Occipital lobe (tissue), 2 donors: ENCODE measurements around the gene VAC14. TPM values are rescaled to one million over a fixed set of nuclear protein-coding genes. Genes with fewer than 3 reads are reported as not detected.

ENCODE experiments used
- DNase-seq: peaks from one replicate; lab custom pipeline; 2025; lab: John Stamatoyannopoulos, UW
- total RNA-seq: library from RNA; depleted of rRNA; stranded (reverse); fragments of >200 nt; gene quantifications from one replicate; pipeline ENCODE4 v1.2.3, GENCODE V29; 2014

Gene VAC14
- total RNA-seq, 1 donor from 2014 or later: 15.9 TPM

DNA sequence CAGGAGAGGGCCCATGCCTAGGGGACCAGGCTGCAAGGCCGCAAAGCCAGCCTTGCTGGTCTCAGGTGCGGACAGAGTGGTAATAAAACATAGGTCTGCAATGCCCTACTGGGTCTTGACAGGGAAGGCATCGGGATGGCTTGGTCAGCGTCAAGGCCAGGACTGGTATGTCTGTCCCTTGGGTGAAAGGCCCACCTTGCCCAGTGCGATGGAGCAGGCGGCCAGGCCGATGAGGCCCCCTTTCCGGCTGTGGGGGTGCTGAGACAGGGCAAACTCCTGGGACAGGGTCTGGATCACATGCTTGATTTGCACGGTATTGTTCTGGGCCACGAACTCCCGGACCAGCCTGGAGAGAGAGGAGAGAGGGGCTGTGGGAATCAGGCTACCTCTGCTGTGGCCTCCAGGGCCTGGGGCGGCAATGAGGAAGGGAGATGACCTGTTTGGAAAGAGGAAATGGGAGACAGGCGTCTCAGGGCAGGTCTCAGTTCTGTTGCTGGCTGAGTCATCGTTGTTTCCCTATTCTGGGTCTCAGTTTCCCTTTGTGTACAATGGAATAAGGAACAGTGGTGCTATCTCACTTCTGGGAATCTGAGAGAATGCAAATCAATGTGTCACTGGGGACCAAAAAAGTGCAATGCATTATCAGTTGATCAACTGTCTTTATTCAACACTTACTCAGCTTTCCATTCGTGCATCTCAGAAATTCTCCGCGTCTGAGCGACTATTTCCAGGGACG, 14.8 kb downstream of the VAC14 start:
- no peak for DNase-seq

DNA sequence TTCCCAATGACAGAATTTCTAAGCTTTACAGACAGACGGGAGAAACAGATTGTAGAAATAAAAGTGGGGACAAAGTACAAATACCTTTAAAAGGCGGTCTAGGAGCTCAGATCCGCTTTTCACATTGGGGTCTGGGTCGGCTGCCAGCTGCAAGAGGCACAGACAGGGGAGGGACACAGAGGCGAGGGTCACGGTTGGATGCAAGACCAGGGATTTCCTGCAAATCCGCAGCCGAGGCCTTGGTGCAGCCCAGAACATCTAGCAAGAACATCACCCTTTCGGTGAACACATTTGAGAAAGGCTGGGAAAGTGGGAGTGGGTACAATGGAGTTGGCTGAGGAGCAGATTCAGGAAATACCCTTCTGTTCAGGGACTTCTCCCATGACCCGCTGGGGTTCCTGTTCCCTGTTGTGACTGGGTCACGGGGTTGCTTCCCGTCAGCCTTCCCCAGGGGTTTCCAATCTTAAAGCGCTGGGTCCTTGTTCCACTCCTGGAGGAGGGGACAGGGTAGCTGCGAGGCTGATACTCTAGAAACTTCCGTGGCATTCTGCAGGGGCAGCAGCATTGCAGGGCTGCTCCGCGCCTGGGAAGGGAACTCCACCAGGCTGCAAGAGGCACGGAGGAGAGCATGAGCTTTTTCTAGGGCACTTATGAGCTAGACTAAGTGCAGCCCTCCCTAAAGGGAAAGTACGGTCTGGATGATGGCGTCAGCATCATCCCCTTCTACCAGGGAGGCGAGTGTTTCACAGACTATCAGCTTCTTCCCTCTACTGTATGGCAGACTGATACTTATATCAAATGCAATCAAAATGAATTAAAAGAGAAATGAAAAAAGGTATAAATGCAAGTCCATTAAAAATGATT, 16.0 kb downstream of the VAC14 start:
- no peak for DNase-seq

DNA sequence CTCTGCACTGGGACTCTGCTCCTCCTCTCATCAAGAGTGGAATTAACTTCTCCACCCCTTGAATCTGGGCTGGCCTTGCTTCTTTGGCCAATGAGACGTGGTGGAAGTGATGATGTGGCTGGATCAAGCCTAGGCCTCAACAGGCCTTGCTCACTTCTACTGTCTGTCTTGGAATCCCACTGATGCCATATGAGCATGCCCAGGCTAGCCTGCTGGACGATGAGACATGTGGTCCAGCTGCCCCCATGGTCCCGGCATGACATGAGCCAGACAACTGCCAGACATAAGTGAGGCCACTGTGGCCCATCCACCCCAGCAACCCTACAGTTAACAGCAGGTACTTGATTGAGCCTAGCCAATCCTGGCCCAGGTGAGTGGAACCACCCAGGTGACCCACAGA, 18.7 kb downstream of the VAC14 start:
- no peak for DNase-seq

DNA sequence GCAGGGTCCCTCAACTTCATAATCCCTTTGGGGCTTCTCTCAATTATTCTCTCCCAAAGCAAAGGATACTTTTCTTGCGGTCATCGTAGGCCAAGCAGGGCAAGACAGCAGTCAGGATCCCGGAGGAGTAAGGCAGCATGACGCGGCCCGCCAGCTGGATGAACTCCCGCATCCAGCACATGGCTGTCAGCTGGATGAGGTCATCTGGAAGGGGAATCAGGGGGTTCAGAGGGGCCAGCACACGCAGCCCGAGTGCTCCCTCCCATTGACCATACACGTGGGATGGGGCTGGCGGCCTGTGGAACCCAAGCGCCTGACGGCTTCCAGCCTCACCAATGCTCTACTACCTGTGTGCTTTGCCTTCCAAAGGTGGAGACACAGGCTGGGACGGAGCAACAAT, 19.2 kb downstream of the VAC14 start:
- DNase-seq: no peak

DNA sequence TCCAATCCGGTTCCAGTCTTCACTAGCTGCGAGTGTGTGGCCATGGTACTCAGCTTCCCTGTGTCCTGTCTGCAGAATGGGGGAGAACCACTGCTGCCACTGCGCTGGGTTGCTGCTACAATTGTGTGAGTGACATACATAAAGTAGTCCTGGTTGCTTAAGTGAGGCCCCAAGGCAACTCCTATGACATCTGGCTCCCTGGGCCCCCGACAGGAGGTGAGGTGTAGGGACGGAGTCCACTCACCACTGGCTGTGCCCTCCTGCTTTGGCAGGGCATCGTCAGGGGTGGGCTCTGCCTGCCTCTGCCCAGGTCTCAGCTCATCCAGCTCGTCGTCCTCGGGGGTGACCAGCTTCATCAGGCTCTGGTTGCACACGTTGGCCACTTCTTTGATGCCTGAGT, 20.4 kb downstream of the VAC14 start:
- no peak for DNase-seq

DNA sequence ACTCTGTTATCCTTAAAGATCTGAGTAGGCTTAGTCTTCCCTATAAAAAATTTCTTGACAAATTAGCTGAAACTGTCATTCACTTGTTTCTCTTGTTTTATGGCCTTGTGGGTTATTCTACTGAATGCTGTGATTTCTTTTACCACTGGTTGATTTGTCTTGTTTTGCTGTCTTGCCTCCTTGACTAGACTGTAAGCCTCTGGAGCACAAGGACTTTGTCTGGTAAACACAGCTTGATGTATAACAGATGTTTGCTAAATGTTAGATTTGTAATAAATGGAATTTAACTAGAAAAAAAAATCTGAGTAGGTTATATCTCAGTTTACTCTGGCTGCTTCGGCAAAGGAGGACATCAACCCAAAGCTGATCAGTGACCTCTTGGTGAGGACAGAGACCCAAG, 21.6 kb downstream of the VAC14 start:
- no peak for DNase-seq

DNA sequence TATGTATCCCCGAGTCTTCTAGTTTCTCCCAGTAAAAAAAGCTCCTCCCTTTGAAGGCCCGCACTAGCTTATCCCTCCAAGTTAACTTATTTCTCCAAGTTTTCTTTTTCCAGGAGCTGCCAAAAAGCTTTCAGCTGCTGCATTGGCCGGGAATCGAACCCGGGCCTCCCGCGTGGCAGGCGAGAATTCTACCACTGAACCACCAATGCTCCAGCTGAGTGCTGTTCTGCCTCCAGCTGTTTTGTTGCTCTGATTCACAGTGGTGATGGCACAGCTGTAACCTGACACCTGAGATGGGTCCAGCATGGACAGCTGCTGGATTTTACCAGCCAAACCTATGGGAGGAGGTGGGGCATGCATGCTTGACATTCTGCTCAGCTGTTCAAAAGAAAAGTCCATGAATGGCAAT, 22.1 kb downstream of the VAC14 start:
- DNase-seq: no peak

DNA sequence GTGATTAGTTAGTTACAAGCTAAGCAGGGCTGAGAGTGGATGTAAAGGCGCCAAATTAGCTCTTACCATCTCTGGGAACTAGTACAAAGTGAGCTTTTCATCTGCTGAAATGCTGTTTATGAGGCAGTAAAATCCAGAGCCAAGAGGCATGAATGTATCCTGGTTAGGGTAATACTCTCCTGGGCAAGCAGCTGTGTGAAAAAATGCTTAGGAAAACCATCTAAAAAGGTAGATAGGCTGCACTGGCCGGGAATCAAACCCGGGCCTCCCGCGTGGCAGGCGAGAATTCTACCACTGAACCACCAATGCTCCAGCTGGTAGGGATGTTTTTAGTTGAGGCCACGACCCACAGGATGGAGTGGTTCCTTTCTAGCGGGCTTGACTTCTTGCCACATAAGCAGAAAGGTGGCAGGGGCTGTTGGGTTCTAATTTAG, 23.0 kb downstream of the VAC14 start:
- no peak for DNase-seq

DNA sequence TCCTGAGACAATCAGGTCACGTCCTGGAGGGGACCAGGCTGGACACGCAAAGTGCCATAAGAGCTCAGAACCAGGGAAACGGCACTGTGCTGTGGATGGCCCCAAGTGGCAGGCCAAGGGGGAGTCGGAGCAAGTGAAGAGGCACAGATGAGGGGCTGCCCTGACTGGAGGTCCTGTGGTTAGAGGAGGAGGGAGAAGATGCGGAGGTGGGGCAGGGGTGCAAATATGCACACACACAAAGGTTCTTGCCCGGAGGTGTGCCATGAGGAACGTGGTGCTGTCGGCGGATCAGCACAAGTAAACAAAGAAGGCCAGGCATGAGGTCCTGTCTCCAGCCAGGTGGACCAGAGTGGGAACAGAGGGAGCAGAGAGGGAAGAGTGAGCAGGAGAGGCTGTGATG, 23.5 kb downstream of the VAC14 start:
- DNase-seq: no peak

DNA sequence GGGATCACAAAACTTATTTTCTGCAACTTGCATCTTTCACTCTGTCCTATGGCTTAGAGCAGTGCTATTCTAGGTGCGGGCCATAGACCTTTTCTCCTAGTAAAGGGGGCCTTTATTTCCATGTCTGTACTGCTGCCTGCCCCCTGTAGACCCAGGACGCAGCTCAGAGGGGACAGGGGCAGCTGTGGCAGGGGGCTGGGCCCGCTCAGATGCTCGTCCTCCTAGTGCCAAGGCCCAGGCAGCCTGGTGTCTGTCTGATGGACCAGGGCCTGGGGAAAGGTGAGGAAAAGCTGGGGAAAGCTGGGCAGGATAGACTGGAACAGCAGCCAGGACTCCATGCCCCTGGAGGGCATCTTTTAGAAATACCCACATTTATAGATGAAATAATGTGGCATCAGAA, 25.6 kb downstream of the VAC14 start:
- DNase-seq: no peak

DNA sequence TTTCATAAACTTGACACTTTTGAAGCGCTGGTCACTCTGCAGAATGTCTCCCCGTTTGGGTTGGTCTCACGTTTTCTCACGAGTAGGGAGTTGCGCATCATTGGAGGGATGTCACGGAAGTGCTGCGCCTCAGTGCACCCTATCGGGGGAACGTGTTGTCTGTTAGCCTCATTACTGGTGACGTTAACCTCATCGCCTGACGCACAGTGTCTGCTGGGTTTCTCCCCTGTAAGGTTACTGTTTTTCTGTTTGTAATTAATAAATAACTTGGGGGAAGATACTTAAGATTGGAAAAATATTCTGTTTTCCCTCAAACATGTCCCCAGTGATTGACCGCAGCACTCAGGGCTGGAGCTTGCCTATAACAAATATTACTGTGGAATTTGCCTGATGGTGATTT, 26.7 kb downstream of the VAC14 start:
- DNase-seq: no peak

DNA sequence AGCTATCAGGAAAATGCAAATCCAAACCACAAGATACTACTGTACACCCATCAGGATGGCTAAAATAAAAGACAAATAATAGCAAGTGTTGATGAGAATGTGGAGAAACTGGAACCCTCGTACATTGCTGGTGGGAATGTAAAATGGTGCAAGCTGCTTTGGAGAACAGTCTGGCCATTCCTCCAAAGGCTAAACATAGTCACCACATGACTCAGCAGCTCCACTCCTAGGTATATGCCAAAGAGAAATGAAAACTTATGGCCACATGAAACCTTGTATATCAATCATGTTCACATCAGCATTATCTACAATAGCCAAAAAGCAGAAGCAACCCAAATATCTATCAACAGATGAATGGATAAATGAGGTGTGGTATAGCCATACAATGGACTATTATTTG, 28.5 kb downstream of the VAC14 start:
- no peak for DNase-seq

DNA sequence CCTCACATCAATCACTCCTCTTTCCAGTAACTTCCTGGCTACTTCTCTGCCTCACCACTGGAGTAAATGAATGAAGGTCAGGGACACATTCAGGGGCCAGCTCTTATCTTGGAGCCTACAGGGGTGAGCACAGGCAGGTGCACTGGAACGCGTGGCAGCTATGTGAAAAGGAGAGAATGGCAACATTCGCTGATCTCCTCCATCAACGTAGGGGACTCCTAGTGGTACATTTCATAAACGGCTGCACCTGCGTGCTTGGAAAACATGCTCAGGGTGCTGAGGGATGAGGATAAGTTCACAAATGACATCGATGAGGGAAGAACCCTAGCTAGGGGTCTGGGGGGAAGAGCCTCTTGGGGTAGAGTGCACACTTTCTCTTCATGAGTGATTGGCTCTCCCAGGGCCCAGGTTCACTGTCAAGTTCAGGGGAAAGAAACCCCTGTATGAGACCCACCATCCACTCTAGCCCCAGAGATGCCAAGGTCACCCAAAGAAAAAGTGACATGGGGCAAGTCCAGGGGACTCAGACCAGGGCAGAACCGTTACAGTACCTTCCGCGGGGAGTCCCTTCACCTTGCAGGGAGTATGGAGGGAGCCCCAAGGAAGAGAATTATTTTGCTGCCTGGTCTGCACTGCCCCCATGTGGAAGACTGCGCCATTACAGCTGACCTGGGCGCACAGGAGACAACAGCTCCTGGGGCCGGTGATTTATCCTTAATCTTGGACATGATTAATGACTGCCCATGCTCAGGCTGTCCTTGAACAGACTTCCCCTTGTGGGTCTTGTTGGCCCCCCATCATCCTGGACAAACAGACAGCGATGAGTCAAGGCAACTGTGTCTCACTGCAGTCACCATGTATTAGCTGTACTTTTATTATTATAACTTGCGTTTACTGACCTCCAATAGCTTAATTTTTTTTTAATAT, 30.1 kb downstream of the VAC14 start:
- DNase-seq: peak; percentile 55

DNA sequence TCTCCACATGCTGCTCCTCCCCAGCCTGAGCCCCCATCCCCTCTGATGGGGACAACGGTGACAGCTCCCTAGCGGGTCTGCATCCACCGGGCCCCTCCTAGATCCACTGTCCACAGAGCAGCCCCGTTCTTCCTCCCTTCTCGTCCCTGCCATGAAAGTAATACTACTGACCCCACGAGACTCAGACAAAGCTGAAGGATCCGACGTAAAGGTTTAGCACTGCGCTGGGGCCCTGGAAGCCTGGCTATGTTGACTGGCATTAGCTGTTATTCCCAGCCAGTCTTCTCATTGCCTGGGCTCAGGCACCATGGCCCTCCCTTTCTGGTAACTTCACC, 30.7 kb downstream of the VAC14 start:
- DNase-seq: no peak

DNA sequence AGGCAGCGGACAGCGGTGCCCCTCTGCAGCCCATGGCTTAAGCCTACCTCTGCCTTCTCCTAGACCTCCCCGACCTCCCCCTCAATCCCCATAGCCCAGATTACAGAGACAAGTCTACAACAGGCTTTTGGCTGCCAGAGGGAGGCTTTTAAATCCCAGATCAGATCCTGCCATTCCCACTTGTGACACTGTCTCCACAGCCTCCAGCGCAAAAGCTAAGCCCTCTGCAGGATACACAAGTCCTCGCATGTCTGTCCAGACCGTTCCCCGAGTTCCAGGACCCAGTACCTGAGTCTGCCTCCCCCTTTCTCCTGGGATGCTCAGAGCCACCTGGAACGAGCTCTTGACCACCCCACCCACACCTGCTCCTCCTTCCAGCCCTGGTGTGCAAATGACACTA, 31.2 kb downstream of the VAC14 start:
- DNase-seq: no peak

DNA sequence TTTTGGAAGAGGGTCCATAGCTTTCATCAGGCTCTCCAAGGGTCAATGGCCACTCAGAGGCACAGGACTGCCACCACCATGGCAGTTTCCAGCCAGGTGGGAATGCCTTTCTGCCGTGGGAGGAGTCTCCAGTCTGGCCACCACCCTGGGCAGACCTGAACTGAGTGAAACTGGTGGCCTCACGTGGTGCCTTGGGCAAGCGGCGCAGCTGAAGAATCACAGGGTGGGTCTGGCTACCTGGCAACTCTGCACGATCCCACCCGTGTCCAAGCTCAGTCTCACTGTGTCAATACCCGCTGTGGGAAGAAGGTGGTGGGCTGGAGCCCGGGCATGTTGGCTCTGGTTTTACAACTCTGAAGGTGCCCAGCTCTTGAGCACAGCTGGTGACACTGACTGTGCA, 31.8 kb downstream of the VAC14 start:
- no peak for DNase-seq

DNA sequence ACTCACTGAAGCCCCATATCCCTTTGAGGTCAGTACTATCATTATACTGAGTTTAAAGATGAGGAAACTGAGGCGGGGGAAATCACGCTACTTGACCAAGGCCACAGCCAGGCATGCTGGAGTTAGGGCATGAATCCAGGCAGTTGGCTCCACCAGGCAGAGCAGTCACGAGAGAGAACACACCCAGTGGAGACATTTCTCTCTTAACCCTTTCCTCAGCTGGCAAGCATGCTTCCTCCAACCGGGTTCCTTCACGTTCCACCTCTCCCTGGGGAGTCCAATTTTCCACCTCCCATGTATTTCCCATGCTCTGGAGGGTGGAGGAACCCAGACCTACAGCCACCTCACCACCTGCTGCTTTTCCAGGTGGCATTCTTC, 32.8 kb downstream of the VAC14 start:
- no peak for DNase-seq

DNA sequence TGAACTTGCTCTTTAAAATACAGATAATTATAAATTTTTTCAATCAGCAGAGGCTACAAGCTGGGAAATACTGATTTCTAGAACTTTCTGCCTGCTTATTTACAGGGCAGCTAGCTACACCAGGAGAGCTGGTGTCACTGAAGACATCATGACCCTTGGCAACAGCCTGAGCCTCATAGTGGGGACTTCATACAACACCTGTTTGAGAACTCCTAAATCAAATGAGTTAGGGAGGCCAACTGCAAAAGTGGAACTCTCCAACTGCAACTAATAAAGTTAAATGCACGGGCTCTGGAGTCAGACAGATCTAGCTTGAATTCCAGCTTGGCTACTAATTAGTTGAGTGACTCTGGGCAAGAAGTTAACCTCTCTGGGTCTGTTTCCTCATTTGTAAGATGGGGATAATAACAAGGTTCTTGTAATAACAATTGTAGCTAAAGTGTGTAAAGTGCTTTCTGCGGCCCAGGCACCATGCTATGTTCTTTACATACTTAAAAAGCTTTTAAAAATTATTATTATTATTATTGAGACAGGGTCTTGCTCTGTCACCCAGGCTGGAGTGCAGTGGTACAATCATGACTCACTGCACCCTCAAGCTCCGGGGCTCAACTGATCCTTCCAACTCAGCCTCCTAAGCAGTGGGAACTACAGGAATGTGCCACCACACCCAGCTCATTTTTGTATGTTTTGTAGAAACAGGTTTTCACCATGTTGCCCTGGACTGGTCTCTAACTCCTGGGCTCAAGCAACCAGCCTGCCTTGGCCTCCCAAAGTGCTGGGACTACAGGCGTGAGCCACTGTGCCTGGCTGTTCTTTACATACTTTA, 33.4 kb downstream of the VAC14 start:
- no peak for DNase-seq

DNA sequence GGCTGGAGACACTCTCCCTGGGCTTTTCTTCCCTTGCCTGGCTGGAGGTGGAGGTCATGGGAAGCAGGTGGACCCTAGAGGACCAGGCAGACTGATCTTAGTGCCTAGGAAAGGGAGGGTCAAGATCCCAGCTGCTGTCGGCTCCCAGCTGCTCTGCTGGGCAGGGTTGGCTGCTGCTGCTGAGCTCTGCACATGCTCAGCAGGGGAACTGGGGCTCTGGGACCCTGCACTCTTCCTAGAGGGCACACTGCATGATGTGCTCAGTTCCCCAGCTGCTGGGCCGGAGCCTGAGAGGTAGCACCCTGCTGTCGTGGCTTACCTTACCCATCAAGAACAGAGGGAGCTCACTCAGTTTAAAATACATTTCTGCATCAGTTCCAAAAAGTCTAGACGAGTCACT, 34.3 kb downstream of the VAC14 start:
- no peak for DNase-seq

DNA sequence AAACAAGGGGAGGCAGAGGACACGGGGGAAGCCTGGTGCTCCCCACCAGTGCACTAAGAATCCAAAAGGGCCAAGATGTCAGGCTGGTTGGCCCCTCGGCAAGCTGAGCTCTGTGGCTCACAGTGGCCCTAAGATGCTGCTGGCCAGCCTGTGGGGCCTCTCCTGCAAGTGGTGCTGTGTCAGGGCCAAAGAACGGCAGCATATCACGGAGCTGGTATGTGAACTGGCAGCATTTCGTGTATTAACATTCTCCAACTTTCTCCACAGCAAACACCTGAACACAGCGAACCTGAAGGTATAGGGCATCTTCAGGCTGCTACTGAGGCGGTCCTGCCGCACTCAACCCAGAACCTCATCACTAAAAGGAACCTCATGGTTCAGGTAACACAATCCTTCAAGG, 34.8 kb downstream of the VAC14 start:
- no peak for DNase-seq

DNA sequence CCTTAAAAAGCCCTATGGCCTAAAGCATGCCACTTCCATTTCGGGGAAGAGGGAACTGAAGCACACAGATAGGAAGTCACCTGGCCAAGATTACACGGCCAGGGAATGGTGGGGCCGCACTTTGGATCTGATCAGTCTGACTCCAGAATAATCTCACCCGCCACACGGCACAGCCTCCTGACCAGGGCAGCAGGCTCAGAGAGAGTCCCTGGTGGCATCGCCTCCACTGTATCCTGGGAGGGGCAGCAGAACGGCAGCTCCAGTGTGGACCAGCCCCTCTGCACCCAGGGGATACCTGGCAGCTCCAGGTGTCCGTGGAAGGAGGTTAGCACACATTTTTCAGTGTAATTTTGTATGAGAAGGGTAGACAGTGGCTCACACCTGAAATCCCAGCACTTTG, 35.5 kb downstream of the VAC14 start:
- DNase-seq: no peak
